Stimulated activated CD8-positive, alpha-beta memory T cell treated with anti-CD3 and anti-CD28 coated beads, Interleukin-4, amount 100 ng/mL, for 4 hours (primary cell): Measurements from ENCODE around the gene NPHP3.
A peak's percentile ranks its signal among the peaks of the same experiment; 100 is the strongest.
"Not testable (repeated sequence)": the region's sequence is repeated elsewhere in the genome, so short reads cannot be mapped to it uniquely, and the experiment has no call there.

Source experiments
- DNase-seq, 2 donors: peaks; one replicate each; pipeline ENCODE4 v3.0.0-alpha.2; 2020; ENCODE audit warnings: low read depth in 2 of 2, low spot score in 1 of 2

NPHP3 gene

GRCh38 chr3:132722165-132723023, at the start of gene NPHP3:
TSS of gene NPHP3 (minus strand) at chr3:132722409. CDS start at chr3:132722355, 54 bp downstream.
- DNase-seq = peak; percentile 94 to 98

- DNase-seq = no peak
Observed at GRCh38 chr3:132758740-132759139, 36.5 kb upstream of the NPHP3 start.

GRCh38 chr3:132756108-132756650, 34.0 kb upstream of the NPHP3 start:
- DNase-seq = no peak

GRCh38 chr3:132753946-132754345, 31.7 kb upstream of the NPHP3 start:
- DNase-seq = no peak

- DNase-seq = no peak
Observed at GRCh38 chr3:132749786-132750185, 27.6 kb upstream of the NPHP3 start.

GRCh38 chr3:132746720-132747119, 24.5 kb upstream of the NPHP3 start:
- DNase-seq = not testable (repeated sequence)

GRCh38 chr3:132738314-132738713, 16.1 kb upstream of the NPHP3 start:
- no peak for DNase-seq

- no peak for DNase-seq
Observed at GRCh38 chr3:132735589-132735988, 13.4 kb upstream of the NPHP3 start.

GRCh38 chr3:132730891-132731580, 8.8 kb upstream of the NPHP3 start:
- DNase-seq = no peak

GRCh38 chr3:132726341-132726823, 4.2 kb upstream of the NPHP3 start:
- DNase-seq = no peak

GRCh38 chr3:132723024-132723950, 1.1 kb upstream of the NPHP3 start:
- no peak for DNase-seq

- peak in 1 of 2 donors; percentile 4 for DNase-seq
Observed at GRCh38 chr3:132721479-132722164, 587 bp downstream of the NPHP3 start.

GRCh38 chr3:132720228-132720627, 2.0 kb downstream of the NPHP3 start:
- no peak for DNase-seq

GRCh38 chr3:132716372-132716771, 5.8 kb downstream of the NPHP3 start:
- DNase-seq = no peak

- DNase-seq = no peak
Observed at GRCh38 chr3:132713977-132714727, 8.1 kb downstream of the NPHP3 start.

GRCh38 chr3:132710311-132710710, 11.9 kb downstream of the NPHP3 start:
- DNase-seq = no peak

GRCh38 chr3:132709761-132710160, 12.4 kb downstream of the NPHP3 start:
- DNase-seq = no peak

- no peak for DNase-seq
Observed at GRCh38 chr3:132703733-132704132, 18.5 kb downstream of the NPHP3 start.

GRCh38 chr3:132695422-132695821, 26.8 kb downstream of the NPHP3 start:
- DNase-seq = no peak

GRCh38 chr3:132694991-132695390, 27.2 kb downstream of the NPHP3 start:
- DNase-seq = no peak
